GM19035 (cell line): ENCODE results near the gene PUM2.
A peak's percentile ranks its signal among the peaks of the same experiment; 100 is the strongest.
"Not testable (repeated sequence)": the region's sequence is repeated elsewhere in the genome, so short reads cannot be mapped to it uniquely, and the experiment has no call there.

Experiments used
- ATAC-seq: cut with Tn5 transposase; IDR thresholded peaks from one replicate; pipeline ENCODE4 v1.9.1; 2021; ENCODE audit not compliant: unreplicated experiment

Gene PUM2

DNA sequence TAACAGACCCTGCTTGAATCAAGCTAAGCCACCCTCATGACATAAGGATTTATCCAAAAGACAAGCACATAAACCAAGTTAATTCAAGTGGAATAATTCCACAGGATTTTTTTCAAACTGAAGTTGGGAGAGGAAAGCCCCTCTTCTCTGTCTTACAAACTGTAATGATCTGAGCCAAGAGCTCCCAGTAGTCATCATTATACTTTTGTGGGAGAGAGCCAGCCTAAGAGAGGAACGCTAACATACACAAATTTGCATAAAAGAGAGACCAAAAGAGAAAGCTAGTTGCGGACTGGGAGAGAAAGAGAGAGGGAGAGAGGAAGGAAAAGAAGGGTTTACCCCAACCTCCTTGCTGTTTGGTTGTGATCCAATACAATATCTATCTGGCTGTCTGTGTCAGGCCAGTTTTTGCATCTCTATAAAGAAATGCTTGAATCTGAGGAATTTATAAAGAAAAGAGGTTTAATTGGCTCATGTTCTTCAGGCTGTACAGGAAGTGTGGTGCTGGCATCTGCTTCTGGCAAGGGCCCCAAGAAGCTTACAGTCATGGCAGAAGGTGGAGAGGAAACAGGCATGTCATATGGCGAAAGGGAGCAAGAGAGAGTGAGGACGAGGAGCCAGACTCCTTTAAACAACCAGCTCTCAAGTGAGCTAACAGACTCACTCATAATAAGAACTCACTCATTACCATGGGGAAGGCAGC, 20.8 kb upstream of the PUM2 start:
- no peak for ATAC-seq

DNA sequence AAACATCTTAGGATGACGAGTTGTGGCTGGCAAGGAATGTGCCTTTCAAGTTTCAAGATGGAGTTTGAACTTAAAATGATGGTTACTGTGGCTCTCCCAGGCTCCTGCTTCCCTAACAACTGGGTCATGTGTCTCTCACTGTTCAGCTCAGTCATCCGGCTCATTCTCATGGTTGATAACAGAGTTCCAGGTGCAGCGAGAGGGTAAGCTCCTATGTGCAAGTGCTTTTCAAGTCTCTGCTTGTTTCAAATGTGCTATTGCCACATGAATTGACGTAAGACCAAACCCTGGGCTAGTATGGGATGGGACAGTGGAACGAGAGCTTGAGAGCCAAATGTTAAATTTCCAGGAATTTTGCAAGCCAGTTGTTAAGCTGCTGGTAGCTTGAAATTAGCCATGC, 19.5 kb upstream of the PUM2 start:
- ATAC-seq: no peak

DNA sequence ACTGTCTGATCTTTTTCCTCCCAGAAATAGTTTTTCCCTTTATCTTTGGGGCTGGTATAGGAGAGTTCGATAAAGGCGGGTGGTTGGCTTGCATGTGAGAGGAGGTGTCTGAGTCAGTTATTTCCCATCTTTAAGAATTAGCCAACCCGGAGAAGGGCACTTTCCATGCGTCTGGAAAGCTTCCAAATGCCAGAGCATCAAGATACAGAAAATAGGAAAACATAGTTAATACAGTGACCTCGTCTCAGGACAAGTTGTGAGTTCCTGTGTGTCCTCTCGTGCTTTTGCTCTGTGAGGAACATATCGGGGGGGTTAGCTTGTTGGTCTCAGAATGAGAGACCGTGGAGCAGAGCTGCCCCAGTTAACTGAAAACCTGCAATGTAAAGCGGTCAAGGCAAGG, 18.7 kb upstream of the PUM2 start:
- ATAC-seq: no peak

DNA sequence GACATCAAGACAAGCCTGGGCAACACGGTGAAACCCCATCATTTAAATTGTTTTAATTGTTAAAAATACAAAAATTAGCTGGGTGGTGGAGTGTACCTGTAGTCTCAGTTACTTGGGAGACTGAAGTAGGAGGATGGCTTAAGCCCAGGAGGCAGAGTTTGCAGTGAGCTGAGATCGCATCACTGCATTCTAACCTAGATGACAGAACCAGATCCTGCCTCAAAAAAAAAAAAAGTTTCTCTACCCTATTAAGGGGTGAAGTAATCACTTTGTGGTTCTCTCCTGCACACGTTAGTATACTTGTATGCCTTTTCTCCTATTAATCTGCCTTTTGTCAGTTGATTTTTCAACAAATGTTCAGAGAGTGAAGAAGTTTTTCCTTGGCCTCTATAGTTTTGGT, 18.1 kb upstream of the PUM2 start:
- ATAC-seq: no peak

DNA sequence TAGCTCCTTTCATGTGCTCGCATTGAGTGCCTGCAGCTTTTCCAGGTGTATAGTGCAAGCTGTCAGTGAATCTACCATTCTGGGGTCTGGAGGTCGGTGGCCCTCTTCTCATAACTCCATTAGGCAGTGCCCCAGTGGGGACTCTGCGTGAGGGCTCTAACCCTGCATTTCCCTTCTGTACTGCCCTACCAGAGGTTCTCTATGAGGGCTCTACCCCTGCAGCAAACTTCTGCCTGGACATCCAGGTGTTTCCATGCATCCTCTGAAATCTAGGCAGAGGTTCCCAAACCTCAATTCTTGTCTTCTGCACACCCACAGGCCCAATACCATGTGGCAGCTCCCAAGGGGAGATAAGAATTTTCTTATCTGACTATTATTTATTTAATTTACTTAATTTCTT, 17.3 kb upstream of the PUM2 start:
- ATAC-seq: not testable (repeated sequence)

DNA sequence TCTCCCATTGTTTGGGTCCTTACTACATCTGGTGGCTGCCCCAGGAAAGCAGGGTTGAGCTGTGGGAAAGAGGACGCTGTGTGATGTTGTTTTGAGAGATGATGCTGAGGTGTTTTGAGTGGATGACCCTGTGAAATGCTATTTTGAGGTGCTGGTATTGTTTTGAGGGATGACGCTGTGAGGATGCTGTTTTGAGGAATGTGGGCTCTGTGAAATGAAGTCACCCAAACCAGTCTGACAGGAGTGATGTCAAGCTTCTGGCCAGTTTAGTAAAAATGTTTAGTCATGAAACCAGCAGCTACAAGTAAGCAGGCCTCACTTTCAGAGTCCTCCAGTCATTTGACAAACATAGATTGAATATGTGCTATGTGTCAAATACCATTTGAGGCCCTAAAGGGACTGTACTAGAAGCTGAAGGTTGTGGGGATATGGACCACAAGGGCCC, 16.1 kb upstream of the PUM2 start:
- ATAC-seq: no peak

DNA sequence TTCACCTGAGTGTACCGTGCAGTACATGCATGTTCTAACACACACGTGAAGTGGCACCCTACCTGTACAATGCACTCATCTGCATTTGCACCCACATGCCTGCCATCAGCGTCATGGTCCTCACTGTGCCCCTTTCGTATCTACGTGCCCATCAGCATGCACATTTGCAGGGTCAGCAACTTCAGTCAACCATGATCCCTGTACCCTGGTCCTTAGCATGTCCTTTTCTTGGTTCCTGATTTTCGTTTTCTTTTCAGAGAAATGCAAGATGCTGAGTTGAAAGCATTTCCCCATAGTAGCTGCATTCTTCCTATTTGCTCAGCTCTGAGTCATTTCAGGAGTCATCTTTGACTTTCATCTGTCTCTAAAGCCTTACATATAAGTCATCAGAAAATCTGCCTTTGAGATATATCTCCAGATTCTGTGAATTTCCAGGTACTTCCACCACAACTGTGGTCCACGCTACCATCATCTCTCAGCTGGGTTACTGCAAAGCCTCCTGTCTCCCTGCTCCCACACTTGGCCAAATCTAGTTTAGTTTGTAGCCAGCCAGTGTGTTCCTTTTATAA, 14.7 kb upstream of the PUM2 start:
- peak; percentile 91 for ATAC-seq

DNA sequence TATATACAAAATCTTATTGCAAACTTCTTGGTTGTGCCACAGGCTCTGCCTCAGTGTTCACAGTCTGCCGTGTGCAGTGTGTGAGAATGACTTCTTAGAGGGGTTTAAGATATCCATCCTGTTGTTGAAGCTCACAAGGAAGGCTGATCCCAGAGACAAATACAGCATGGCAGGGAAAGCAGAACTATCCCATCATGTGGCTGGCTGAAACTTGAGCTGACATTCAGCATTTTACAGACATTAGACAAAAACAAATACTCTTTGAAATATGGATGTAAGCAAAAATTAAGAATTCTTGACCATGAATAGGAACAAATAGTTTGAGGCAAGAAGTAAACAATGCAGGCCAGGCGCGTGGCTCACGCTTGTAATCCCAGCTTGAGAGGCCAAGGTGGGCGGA, 12.9 kb upstream of the PUM2 start:
- ATAC-seq: no peak

DNA sequence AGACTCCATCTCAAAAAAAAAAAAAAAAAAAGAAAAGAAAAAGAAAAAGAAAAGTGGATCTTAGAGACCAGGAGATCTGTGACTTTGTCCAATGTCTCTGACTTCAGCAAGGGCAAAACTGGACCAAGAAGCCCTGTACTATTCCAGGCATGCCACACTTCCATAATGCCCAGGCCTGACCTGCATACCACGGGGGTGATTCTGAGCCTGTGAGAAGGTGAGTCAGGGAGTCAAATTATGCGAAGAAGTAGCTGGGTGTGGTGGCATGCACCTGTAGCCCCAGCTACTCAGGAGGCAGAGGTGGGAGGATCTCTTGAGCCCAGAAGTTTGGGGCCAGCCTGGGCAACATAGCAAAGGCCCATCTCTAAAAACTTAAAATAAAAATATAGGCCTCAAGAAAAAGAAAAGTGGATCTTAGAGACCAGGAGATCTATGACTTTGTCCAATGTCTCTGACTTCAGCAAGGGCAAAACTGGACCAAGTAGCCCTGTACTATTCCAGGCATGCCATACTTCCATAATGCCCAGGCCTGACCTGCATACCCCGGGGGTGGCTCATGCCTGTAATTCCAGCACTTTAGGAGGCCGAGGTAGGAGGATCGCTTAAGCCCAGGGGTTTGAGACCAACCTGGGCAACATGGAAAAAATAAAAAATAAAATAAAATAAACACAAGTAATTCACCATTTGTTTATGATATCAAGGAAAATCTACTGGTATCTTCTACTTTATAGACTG, 12.2 kb upstream of the PUM2 start:
- ATAC-seq: no peak

DNA sequence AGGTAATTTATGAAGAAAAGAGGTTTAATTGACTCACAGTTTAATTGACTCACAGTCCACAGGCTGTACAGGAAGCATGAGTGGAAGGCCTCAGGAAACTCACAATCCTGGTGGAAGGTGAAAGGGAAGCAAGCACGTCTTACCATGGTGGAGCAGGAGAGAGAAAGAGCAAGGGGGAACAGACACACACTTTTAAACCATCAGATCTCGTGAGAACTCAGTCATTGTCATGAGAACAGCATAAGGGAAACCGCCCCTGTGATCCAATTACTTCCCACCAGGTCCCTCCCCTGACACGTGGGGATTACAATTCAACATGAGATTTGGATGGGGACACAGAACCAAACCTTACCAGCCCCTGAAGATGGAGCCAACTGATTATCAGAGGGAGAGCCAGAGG, 11.2 kb upstream of the PUM2 start:
- ATAC-seq: no peak

DNA sequence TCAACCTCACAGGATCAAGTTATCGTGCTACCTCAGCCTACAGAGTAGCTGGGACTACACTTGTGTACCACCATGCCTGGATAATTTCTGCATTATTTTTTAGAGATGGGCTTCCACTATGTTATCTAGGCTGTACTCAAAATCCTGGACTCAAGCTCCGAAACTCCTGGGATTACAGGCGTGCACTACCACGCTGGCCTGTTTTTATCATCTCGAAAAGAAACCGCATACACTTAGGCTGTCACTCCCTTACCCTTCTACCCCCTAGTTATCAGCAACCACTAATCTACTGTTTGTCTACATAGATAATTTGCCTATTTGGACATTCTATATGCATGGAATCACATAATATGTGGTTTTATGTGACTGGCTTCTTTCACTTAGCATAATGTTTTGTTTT, 8.5 kb upstream of the PUM2 start:
- no peak for ATAC-seq

DNA sequence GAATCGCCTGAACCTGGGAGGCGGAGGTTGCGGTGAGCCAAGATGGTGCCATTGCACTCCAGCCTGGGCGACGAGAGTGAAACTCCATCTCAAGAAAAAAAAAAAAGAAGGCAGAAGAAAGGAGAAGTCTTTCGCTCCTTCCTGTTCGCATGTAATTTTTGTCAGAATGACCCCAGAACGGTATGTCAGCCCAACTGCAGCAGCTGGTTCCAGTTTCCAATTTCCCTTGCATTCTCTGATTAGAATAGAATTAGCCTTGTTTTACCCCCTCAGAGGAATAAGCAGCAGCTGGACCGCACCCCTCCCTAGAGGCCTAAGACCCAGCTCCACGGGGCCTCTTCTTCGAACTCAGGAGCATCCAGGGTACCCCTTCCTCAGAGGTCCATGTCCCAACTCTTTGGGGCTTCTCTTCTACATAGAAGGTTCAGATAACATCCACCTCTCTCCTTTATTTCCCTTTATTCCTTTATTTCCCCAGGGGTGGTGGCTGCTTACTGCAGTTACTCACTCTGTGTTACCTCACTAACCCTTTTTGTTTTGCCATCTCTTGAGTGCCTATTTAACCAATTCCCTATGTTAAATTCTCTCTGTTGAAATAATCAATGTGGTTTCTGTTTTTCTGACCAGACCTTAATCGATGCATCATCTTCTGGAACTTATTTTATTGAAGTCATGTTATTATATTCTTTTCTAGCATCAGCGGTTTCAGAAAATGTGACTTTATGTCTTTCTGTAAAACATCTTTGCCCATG, 7.2 kb upstream of the PUM2 start:
- ATAC-seq: no peak

DNA sequence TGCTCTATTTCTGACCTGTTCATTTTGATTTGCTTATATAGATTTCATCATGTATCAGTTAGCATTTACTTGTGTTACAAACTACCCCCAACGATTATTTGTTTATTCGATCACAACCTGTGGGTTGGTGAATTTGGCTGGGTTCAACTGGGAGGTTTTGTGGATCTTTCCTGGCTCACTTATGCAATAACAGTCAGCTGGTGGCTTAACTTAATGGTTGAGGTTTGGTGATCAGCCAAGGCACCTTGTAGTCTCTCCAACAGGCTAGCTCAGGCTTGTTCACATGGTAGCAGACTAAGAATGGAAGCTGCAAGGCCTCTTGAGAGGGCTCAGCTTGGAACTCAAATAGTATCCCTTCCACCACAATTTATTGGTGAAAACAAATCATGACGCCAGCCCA, 5.4 kb upstream of the PUM2 start:
- ATAC-seq: no peak

DNA sequence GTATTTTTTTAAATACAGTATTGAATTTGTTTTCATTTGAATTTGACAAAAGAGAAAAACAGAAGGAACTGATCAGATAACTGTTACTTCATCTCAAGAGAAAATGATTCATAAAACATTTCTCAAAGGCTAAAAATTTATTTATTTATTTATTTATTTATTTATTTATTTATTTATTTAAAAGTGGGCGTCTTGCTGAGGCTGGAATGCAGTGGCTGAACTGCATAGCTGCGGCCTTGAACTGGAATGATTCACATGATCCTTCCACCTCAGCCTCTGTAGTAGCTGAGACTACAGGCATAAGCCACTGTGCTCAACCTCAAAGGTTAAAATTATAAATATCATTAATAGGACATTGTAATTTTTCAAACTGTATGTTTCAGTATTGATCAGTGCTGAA, 4.5 kb upstream of the PUM2 start:
- ATAC-seq: no peak

DNA sequence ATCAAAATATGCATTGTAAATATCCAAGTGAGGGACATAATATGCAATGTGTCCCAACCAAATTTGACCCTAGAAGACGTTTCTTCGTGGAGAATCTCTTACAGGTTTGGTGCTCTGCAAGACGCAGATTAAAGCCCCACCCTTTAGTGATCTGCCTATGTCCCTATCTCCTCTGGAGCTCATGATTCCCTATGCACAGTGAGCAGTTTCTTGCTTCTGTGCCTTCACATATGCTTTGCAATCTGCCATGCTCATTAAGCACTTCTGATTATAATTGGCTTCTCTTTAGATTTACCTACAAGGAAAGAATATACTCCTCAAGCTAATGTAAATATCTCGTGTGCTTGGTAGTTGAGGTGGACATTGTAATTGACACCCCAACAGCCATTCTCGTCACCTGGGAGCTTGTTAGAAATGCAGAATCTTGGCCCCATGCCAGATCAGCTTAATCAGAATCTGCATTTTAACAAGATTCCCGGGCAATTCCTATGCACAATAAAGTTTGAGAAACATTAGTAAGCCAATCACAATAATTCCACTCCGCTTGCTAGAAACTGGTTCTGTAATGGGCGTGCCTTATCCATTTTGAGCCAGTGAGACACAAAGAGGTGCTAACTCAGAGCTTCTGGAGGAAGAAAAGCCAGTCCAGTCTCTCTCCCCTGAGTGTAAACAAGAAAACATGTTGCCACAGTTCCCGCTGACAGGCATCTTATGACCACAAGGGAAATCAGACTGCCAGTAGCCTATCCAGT, 2.8 kb upstream of the PUM2 start:
- no peak for ATAC-seq

DNA sequence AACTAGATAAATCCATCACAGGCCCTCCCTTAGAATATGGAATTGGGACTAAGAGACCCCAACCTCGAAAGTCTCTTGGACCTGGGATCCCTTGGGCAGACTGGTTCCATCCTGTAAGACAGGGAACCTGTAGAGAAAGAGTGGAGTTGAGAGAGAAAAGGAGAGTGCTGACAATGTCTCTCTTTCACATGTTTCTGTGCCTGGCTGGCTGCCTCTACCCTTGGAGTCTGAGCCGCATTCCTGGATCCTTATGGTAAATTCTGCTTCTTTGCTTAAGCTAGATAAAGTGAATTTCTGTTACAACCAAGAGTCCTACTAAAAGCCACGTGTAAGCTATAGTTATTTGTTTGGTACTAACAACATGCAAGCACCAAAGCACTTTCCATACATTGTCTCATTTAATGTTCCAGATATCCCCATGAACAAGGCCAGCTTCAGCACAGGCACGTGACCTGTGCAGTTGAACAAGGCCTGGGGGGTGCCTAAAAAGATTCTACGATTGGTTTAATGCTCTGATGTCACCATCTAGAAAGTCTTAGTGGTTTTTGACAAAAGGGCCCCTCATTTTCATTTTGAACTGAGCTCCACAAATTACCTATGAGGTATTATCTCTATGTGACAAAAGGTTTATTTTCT, 2.1 kb upstream of the PUM2 start:
- no peak for ATAC-seq

DNA sequence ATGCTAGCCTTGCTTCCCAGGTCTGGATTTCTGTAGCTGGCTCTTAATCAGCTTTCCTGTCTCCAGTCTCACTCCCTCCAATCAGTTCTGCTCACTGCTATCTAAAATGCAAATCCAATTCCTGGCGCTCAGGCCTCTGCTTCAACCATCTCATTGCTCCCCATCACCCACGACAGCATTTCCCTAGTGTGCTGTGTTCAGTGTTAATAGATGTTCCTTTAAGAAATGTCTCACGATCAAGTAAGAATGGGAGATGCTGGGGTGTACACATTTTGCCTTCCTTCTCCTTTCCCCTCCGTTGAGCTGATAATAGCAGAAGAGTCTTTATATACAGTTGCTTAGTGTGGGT, 1.6 kb upstream of the PUM2 start:
- no peak for ATAC-seq

DNA sequence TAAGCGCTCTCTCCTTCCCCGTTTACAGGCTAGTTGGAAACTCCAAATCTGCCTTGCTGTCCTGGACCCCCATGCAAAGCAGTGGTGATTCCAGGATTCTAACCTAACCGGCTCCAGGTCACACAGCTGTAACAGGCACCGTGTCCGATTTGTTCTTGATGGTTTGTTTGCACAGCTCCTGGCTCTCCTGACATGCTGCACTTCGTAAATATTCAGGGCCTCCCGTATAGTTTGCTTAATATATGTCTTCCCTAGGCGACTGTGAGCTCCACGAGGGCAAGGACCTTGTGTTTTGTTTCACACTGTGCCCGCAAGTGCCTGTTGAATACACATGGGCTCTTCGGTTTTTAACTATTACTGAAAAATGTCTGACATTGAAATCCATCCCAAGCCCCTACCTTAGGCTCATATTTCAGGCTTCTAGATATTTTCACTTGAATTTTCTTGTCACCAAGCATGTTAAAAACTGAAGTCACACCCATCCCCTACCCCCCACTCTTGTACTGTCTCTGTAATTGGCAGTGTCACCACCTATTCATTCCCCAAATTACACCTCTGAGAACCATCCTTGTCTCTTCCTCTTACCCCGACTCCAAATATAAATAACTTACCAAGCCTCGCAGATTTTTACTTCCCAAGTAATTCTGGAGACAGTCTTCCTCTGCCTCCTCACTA, 1.0 kb upstream of the PUM2 start:
- peak; percentile 0 for ATAC-seq

DNA sequence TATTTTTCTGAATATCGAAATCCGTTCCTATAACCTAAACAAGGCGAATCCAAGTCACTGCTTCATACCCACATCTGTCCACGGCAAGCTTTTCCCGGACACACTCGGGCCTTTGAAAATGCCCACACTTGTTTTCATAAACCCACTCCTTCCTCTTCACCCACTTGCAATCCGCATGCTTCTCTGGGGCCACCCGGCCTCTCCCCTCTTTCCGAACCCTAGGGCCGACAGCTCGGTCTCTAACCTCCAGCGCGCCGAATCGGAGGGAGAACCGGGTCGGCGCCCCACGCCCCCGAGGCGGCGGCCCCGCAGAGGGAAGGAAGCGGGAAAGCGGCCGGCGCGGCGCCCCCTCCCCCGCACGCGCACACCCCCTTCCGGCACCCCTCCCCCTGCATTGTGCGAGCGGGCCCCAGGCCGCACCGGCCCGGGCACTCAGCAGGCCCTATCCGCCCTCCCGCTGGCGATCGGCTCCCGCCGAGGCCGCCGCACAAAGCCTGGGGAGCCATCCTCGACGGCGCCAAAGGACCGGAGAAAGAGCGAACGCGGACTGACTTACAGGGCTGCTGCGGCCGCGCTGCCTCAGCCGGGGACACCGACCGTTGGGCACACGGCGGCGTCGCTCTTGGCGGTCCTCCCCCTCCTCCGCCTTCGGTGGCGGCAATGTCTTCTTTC, 467 bp downstream of the PUM2 start:
- ATAC-seq: peak; percentile 32

DNA sequence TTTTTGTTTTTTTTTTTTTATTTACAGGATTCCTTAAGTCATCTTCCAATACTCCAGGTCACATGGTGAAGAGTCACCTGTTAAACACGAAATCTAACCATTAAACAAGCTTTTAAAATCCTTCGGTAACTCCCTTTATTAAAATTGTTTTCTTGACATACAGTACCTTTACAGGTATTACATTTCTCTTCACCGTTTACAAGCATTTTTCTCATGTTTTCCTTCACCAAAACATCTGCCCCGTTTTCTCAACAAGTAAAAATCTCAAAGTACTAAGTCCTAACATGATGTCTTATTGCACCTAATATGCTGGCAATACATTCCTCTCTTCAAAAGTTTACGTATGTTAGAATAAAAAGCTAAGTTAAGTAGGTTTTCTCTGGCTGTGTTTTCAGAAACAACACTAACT, 1.1 kb downstream of the PUM2 start:
- ATAC-seq: no peak
